ENCODE data around the gene PRKAR2A.
A peak's percentile ranks its signal among the peaks of the same experiment; 100 is the strongest.

Gene PRKAR2A

DNA sequence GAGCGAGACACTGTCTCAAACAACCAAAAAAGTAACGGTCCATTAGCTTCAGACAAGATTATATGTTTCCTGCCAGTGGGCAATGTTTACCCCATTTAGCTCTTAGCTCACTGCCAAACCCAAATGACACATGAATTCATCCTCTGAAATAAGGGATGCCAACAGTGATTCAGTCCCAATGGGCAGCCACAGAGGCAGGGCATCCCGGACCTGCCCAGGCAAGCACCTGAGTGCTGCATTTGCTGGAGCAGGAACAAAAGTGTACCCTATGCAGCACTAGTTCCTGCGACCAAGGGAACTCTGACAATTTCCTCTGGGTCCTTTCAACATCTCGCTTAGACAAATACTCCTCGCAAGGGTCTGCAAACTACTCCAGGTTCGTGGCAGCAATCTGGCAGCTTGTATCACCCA, 138.6 kb downstream of the PRKAR2A start:
- no peak overlapping the region for H3K27ac ChIP-seq
- no peaks in the 10 kb centered on the region for H3K27me3 ChIP-seq (replicated peaks)
- peaks cover 50% of the 10 kb centered on the region for H3K36me3 ChIP-seq (replicated peaks)
- TF ChIP-seq, protein P1, sequence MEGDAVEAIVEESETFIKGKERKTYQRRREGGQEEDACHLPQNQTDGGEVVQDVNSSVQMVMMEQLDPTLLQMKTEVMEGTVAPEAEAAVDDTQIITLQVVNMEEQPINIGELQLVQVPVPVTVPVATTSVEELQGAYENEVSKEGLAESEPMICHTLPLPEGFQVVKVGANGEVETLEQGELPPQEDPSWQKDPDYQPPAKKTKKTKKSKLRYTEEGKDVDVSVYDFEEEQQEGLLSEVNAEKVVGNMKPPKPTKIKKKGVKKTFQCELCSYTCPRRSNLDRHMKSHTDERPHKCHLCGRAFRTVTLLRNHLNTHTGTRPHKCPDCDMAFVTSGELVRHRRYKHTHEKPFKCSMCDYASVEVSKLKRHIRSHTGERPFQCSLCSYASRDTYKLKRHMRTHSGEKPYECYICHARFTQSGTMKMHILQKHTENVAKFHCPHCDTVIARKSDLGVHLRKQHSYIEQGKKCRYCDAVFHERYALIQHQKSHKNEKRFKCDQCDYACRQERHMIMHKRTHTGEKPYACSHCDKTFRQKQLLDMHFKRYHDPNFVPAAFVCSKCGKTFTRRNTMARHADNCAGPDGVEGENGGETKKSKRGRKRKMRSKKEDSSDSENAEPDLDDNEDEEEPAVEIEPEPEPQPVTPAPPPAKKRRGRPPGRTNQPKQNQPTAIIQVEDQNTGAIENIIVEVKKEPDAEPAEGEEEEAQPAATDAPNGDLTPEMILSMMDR (IDR thresholded peaks at IDR 0.05; ENCODE audit: low read depth, low read length, missing control alignments) = no peak
- H3K4me3 ChIP-seq (ENCODE audit: low read depth, low read length) = no peak overlapping the region
- no peak for DNase-seq
- in situ Hi-C loops (cut with HindIII; ENCODE audit: low pct_ligation_motif_present, low sequenced_read_pairs) = no loop called here

DNA sequence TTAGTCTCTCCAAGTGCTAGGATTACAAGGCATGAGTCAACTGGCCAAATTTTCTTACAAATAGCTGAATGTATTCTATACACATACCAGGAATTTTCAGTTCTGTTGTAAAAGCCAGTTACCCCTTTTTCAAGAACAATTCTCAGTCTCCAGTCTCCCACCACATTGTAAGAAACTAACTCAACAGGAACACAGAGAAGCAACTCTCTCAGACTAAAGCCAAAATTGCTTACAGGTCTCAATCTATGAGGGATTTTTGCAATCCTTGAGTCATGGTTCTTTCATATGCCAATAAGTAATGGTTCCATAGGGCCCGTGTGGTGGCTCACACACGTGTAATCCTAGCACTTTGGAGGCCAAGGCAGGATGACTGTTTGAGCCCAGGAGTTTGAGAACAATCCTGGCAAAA, 139.2 kb downstream of the PRKAR2A start:
- no peak overlapping the region for H3K4me3 ChIP-seq (ENCODE audit: low read depth, low read length)
- no peaks in the 10 kb centered on the region for H3K27me3 ChIP-seq (replicated peaks)
- in situ Hi-C loops (cut with HindIII; ENCODE audit: low pct_ligation_motif_present, low sequenced_read_pairs) = no loop called here
- peak; percentile 12 for DNase-seq
- H3K27ac ChIP-seq = no peak overlapping the region
- TF ChIP-seq, protein P1 (IDR thresholded peaks at IDR 0.05; ENCODE audit: low read depth, low read length, missing control alignments) = no peak
- peaks cover 47% of the 10 kb centered on the region for H3K36me3 ChIP-seq (replicated peaks)

DNA sequence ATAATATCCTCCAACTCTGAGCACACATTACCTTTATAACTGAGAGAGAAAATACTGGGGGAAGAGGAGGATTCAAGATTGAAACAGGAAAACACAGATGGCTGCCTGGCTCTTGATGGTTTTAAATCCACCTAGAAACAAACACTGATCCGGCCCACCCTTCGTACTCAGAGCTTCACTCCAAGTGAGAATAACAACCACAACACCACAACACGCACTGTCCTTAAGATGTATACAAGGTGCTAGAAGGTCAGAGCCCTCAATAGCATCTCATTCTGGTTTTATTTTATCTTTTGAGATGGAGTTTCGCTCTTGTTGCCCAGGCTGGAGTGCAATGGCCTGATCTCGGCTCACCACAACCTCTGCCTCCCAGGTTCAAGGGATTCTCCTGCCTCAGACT, 140.5 kb downstream of the PRKAR2A start:
- H3K36me3 ChIP-seq (replicated peaks) = peaks cover 40% of the 10 kb centered on the region
- H3K27ac ChIP-seq = no peak overlapping the region

DNA sequence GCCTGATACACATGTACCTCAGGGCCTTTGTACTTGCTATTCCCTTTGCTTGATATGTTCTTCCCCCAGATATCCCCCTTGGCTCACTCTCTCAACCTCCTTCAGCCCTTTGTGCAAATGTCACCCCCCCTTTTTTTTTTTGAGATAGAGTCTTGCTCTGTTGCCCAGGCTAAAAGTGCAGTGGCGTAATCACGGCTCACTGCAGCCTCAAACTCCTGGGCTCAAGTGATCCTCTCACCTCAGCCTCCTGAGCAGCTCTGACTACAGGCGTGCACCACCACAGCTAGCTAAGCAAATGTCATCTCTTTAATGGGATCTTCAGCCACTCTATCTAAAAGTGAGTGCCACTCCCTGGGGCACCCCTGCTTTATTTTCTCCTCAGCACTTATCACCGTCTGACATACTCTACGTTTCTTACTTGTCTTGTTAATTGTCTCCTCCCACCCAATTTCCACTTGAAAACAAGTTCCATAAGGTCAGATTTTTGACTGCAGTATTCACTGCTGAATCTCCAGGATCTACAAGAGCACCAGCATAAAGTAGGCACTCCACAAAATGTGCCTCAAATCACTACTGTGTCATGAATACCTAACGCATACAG, 145.3 kb downstream of the PRKAR2A start:
- no peaks in the 10 kb centered on the region for H3K27me3 ChIP-seq (replicated peaks)
- no peak overlapping the region for H3K4me3 ChIP-seq (ENCODE audit: low read depth, low read length)
- H3K27ac ChIP-seq = no peak overlapping the region
- in situ Hi-C loops (cut with HindIII; ENCODE audit: low pct_ligation_motif_present, low sequenced_read_pairs) = no loop called here
- TF ChIP-seq, protein P1 (IDR thresholded peaks at IDR 0.05; ENCODE audit: low read depth, low read length, missing control alignments) = no peak
- H3K36me3 ChIP-seq (replicated peaks) = peaks cover 32% of the 10 kb centered on the region
- DNase-seq = no peak

More for the DNA sequence above, 140.5 kb downstream of the PRKAR2A start:
- no peak overlapping the region for H3K4me3 ChIP-seq (ENCODE audit: low read depth, low read length)
- TF ChIP-seq, protein P1 (IDR thresholded peaks at IDR 0.05; ENCODE audit: low read depth, low read length, missing control alignments) = no peak
- in situ Hi-C loops (cut with HindIII; ENCODE audit: low pct_ligation_motif_present, low sequenced_read_pairs) = no loop called here
- no peaks in the 10 kb centered on the region for H3K27me3 ChIP-seq (replicated peaks)
- no peak for DNase-seq

DNA sequence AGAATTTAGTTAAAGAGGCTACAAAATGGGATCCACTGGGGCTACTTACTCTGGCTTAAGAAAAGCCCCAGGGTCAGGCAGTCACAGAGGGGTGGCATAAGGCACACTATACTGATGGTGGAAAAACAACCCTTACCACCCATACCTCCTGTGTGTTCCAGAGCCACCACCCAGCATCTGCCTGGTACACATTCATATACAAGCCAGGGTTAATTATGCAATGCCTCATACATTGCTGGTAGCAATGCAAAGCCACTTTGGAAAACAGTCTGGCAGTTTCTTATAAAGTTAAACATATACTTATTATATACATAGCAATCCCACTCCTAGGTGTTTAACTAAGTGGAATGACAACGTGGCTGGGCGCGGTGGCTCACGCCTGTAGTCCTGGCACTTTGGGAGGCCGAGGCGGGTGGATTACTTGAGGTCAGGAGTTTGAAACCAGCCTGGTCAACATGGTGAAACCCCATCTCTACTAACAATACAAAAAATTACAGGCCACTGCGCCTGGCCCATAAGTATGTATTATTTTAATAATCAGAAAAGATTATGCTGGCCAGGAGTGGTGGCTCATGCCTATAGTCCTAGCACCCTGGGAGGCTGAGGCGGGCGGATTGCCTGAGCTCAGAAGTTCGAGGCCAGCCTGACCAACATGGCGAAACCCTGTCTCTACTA, 146.8 kb downstream of the PRKAR2A start:
- Histone ChIP-seq H3K36me3 (replicated peaks) (peaks cover 36% of the 10 kb centered on the region), H3K27ac (no peak overlapping the region), H3K4me3 (ENCODE audit: low read depth, low read length) (no peak overlapping the region), H3K27me3 (replicated peaks) (no peaks in the 10 kb centered on the region)
- TF ChIP-seq, protein P1 (IDR thresholded peaks at IDR 0.05; ENCODE audit: low read depth, low read length, missing control alignments) = no peak
- no peak for DNase-seq
- in situ Hi-C loops (cut with HindIII; ENCODE audit: low pct_ligation_motif_present, low sequenced_read_pairs) = no loop called here
